ENCODE measurements around the gene MTLN.
"Not testable (repeated sequence)": the region's sequence is repeated elsewhere in the genome, so short reads cannot be mapped to it uniquely, and the experiment has no call there.

MTLN gene

GRCh38 chr2:110211938-110212858, at the start of gene MTLN:
Gene MTLN (minus strand): TSS chr2:110212547. CDS start chr2:110212525, 22 bp downstream.
- peak; percentile 73 for DNase-seq

- DNase-seq = not testable (repeated sequence)
Observed at GRCh38 chr2:110261910-110262309, 49.6 kb upstream of the MTLN start.

- DNase-seq = not testable (repeated sequence)
Observed at GRCh38 chr2:110248081-110248795, 35.9 kb upstream of the MTLN start.

- not testable (repeated sequence) for DNase-seq
Observed at GRCh38 chr2:110245488-110246435, 33.4 kb upstream of the MTLN start.

GRCh38 chr2:110243283-110243682, 30.9 kb upstream of the MTLN start:
- DNase-seq = not testable (repeated sequence)

- DNase-seq = not testable (repeated sequence)
Observed at GRCh38 chr2:110234514-110234913, 22.2 kb upstream of the MTLN start.

GRCh38 chr2:110229886-110230285, 17.5 kb upstream of the MTLN start:
- DNase-seq = not testable (repeated sequence)

GRCh38 chr2:110222626-110223025, 10.3 kb upstream of the MTLN start:
- not testable (repeated sequence) for DNase-seq

- DNase-seq = no peak
Observed at GRCh38 chr2:110221938-110222337, 9.6 kb upstream of the MTLN start.

- no peak for DNase-seq
Observed at GRCh38 chr2:110220190-110220564, 7.8 kb upstream of the MTLN start.

GRCh38 chr2:110219496-110220189, 7.3 kb upstream of the MTLN start:
- DNase-seq = no peak

GRCh38 chr2:110218889-110219288, 6.5 kb upstream of the MTLN start:
- not testable (repeated sequence) for DNase-seq

- DNase-seq = no peak
Observed at GRCh38 chr2:110216803-110217202, 4.5 kb upstream of the MTLN start.

GRCh38 chr2:110216199-110216598, 3.9 kb upstream of the MTLN start:
- DNase-seq = no peak

- no peak for DNase-seq
Observed at GRCh38 chr2:110215566-110216158, 3.3 kb upstream of the MTLN start.

GRCh38 chr2:110215091-110215490, 2.7 kb upstream of the MTLN start:
- DNase-seq = no peak

- DNase-seq = not testable (repeated sequence)
Observed at GRCh38 chr2:110213522-110213921, 1.2 kb upstream of the MTLN start.

GRCh38 chr2:110205660-110206455, 6.5 kb downstream of the MTLN start:
- no peak for DNase-seq

- peak; percentile 83 for DNase-seq
Observed at GRCh38 chr2:110204408-110205385, 7.7 kb downstream of the MTLN start, which contains the start of gene NPHP1. Gene NPHP1 (minus strand): TSS chr2:110205013. CDS start chr2:110204968, 45 bp downstream.

Data from CD4-positive, alpha-beta T cell treated with Interleukin-4 for 4 hours (primary cell).